ENCODE data around the gene OPRL1. TPM values are rescaled to one million over a fixed set of nuclear protein-coding genes. Genes with fewer than 3 reads are reported as not detected.

OPRL1 gene
- polyA plus RNA-seq, 4 donors, result 0.30 to 0.61 TPM; not detected in 2

GRCh38 chr20:64070244-64070993 is 9.5 kb upstream of the OPRL1 start:
- WGBS, 3 donors, result 89 to 95% (median 91%) methylated on average over 31 of the region's 31 CpGs
- Histone ChIP-seq H3K27ac (ENCODE audit: low read depth in 1 of 3, low read length in 2 of 3) (no peak overlapping the region), H3K9me3 (ENCODE audit: control insufficient read depth in 2 of 2, insufficient read depth in 1 of 2, low read depth in 1 of 2, low read length in 1 of 2) (no peaks in the 10 kb centered on the region), H3K4me3 (ENCODE audit: low read depth in 1 of 3, low read length in 3 of 3) (no peak overlapping the region), H3K27me3 (ENCODE audit: control insufficient read depth in 3 of 3, insufficient read depth in 3 of 3, low read length in 3 of 3) (no peaks in the 10 kb centered on the region), H3K36me3 (ENCODE audit: control insufficient read depth in 3 of 3, insufficient read depth in 2 of 3, low read depth in 1 of 3, low read length in 3 of 3) (peaks cover 0 to 39% (median 0%) of the 10 kb centered on the region in 3 donors), H3K4me1 (ENCODE audit: control insufficient read depth in 3 of 3, insufficient read depth in 2 of 3, low read depth in 1 of 3, low read length in 2 of 3) (peaks cover 0 to 6% (median 0%) of the 10 kb centered on the region in 3 donors)
- FAIRE-seq (no peak), DNase-seq (no peak)

GRCh38 chr20:64071341-64072332 is 8.2 kb upstream of the OPRL1 start:
- FAIRE-seq (no peak), DNase-seq (no peak)
- WGBS, 3 donors, result 84 to 90% (median 88%) methylated on average over 28 to 30 of the region's 30 CpGs
- no peak overlapping the region for H3K27ac ChIP-seq (ENCODE audit: low read depth in 1 of 3, low read length in 2 of 3)
- H3K36me3 ChIP-seq (ENCODE audit: control insufficient read depth in 3 of 3, insufficient read depth in 2 of 3, low read depth in 1 of 3, low read length in 3 of 3), result peaks cover 0 to 39% (median 0%) of the 10 kb centered on the region in 3 donors
- no peaks in the 10 kb centered on the region for H3K4me1 ChIP-seq (ENCODE audit: control insufficient read depth in 3 of 3, insufficient read depth in 2 of 3, low read depth in 1 of 3, low read length in 2 of 3)
- H3K4me3 ChIP-seq (ENCODE audit: low read depth in 1 of 3, low read length in 3 of 3), result no peak overlapping the region
- no peaks in the 10 kb centered on the region for H3K9me3 ChIP-seq (ENCODE audit: control insufficient read depth in 2 of 2, insufficient read depth in 1 of 2, low read depth in 1 of 2, low read length in 1 of 2)
- no peaks in the 10 kb centered on the region for H3K27me3 ChIP-seq (ENCODE audit: control insufficient read depth in 3 of 3, insufficient read depth in 3 of 3, low read length in 3 of 3)

- no peaks in the 10 kb centered on the region for H3K4me1 ChIP-seq (ENCODE audit: control insufficient read depth in 3 of 3, insufficient read depth in 2 of 3, low read depth in 1 of 3, low read length in 2 of 3)
- DNase-seq, result no peak
- peaks cover 0 to 31% (median 0%) of the 10 kb centered on the region in 3 donors for H3K36me3 ChIP-seq (ENCODE audit: control insufficient read depth in 3 of 3, insufficient read depth in 2 of 3, low read depth in 1 of 3, low read length in 3 of 3)
- no peak for FAIRE-seq
- H3K4me3 ChIP-seq (ENCODE audit: low read depth in 1 of 3, low read length in 3 of 3), result no peak overlapping the region
- H3K9me3 ChIP-seq (ENCODE audit: control insufficient read depth in 2 of 2, insufficient read depth in 1 of 2, low read depth in 1 of 2, low read length in 1 of 2), result no peaks in the 10 kb centered on the region
- no peak overlapping the region for H3K27ac ChIP-seq (ENCODE audit: low read depth in 1 of 3, low read length in 2 of 3)
- WGBS, 3 donors, result 80 to 83% (median 81%) methylated on average over 14 of the region's 14 CpGs
- H3K27me3 ChIP-seq (ENCODE audit: control insufficient read depth in 3 of 3, insufficient read depth in 3 of 3, low read length in 3 of 3), result no peaks in the 10 kb centered on the region
Observed at GRCh38 chr20:64072498-64073063, 7.3 kb upstream of the OPRL1 start.

GRCh38 chr20:64073476-64074183 is 6.3 kb upstream of the OPRL1 start:
- Histone ChIP-seq H3K9me3 (ENCODE audit: control insufficient read depth in 2 of 2, insufficient read depth in 1 of 2, low read depth in 1 of 2, low read length in 1 of 2) (no peaks in the 10 kb centered on the region), H3K27me3 (ENCODE audit: control insufficient read depth in 3 of 3, insufficient read depth in 3 of 3, low read length in 3 of 3) (peaks cover 0 to 8% (median 0%) of the 10 kb centered on the region in 3 donors), H3K27ac (ENCODE audit: low read depth in 1 of 3, low read length in 2 of 3) (no peak overlapping the region), H3K4me3 (ENCODE audit: low read depth in 1 of 3, low read length in 3 of 3) (no peak overlapping the region), H3K36me3 (ENCODE audit: control insufficient read depth in 3 of 3, insufficient read depth in 2 of 3, low read depth in 1 of 3, low read length in 3 of 3) (peaks cover 0 to 27% (median 0%) of the 10 kb centered on the region in 3 donors), H3K4me1 (ENCODE audit: control insufficient read depth in 3 of 3, insufficient read depth in 2 of 3, low read depth in 1 of 3, low read length in 2 of 3) (peaks cover 0 to 3% (median 0%) of the 10 kb centered on the region in 3 donors)
- WGBS, 3 donors, result 92 to 93% (median 93%) methylated on average over 27 to 37 of the region's 37 CpGs
- no peak for FAIRE-seq
- DNase-seq, result no peak

GRCh38 chr20:64074184-64074789 is 5.6 kb upstream of the OPRL1 start:
- H3K9me3 ChIP-seq (ENCODE audit: control insufficient read depth in 2 of 2, insufficient read depth in 1 of 2, low read depth in 1 of 2, low read length in 1 of 2), result no peaks in the 10 kb centered on the region
- WGBS, 3 donors, result 85 to 95% (median 90%) methylated on average over 28 of the region's 28 CpGs
- H3K4me3 ChIP-seq (ENCODE audit: low read depth in 1 of 3, low read length in 3 of 3), result no peak overlapping the region
- peaks cover 0 to 15% (median 0%) of the 10 kb centered on the region in 3 donors for H3K27me3 ChIP-seq (ENCODE audit: control insufficient read depth in 3 of 3, insufficient read depth in 3 of 3, low read length in 3 of 3)
- DNase-seq (no peak), FAIRE-seq (no peak)
- H3K27ac ChIP-seq (ENCODE audit: low read depth in 1 of 3, low read length in 2 of 3), result no peak overlapping the region
- peaks cover 0 to 26% (median 0%) of the 10 kb centered on the region in 3 donors for H3K36me3 ChIP-seq (ENCODE audit: control insufficient read depth in 3 of 3, insufficient read depth in 2 of 3, low read depth in 1 of 3, low read length in 3 of 3)
- H3K4me1 ChIP-seq (ENCODE audit: control insufficient read depth in 3 of 3, insufficient read depth in 2 of 3, low read depth in 1 of 3, low read length in 2 of 3), result peaks cover 0 to 10% (median 0%) of the 10 kb centered on the region in 3 donors

- FAIRE-seq (no peak), DNase-seq (no peak)
- H3K27me3 ChIP-seq (ENCODE audit: control insufficient read depth in 3 of 3, insufficient read depth in 3 of 3, low read length in 3 of 3), result peaks cover 0 to 17% (median 0%) of the 10 kb centered on the region in 3 donors
- H3K36me3 ChIP-seq (ENCODE audit: control insufficient read depth in 3 of 3, insufficient read depth in 2 of 3, low read depth in 1 of 3, low read length in 3 of 3), result peaks cover 0 to 26% (median 0%) of the 10 kb centered on the region in 3 donors
- WGBS, 3 donors, result 87 to 94% (median 89%) methylated on average over 8 of the region's 8 CpGs
- H3K4me1 ChIP-seq (ENCODE audit: control insufficient read depth in 3 of 3, insufficient read depth in 2 of 3, low read depth in 1 of 3, low read length in 2 of 3), result peaks cover 0 to 11% (median 0%) of the 10 kb centered on the region in 3 donors
- H3K9me3 ChIP-seq (ENCODE audit: control insufficient read depth in 2 of 2, insufficient read depth in 1 of 2, low read depth in 1 of 2, low read length in 1 of 2), result no peaks in the 10 kb centered on the region
- H3K27ac ChIP-seq (ENCODE audit: low read depth in 1 of 3, low read length in 2 of 3), result no peak overlapping the region
- H3K4me3 ChIP-seq (ENCODE audit: low read depth in 1 of 3, low read length in 3 of 3), result no peak overlapping the region
Observed at GRCh38 chr20:64074963-64075362, 4.9 kb upstream of the OPRL1 start.

GRCh38 chr20:64075556-64075955 is 4.3 kb upstream of the OPRL1 start:
- no peak for DNase-seq
- peaks cover 0 to 16% (median 0%) of the 10 kb centered on the region in 3 donors for H3K4me1 ChIP-seq (ENCODE audit: control insufficient read depth in 3 of 3, insufficient read depth in 2 of 3, low read depth in 1 of 3, low read length in 2 of 3)
- H3K27me3 ChIP-seq (ENCODE audit: control insufficient read depth in 3 of 3, insufficient read depth in 3 of 3, low read length in 3 of 3), result peaks cover 0 to 23% (median 0%) of the 10 kb centered on the region in 3 donors
- H3K4me3 ChIP-seq (ENCODE audit: low read depth in 1 of 3, low read length in 3 of 3), result no peak overlapping the region
- WGBS, 3 donors, result 91 to 92% (median 91%) methylated on average over 12 of the region's 12 CpGs
- H3K36me3 ChIP-seq (ENCODE audit: control insufficient read depth in 3 of 3, insufficient read depth in 2 of 3, low read depth in 1 of 3, low read length in 3 of 3), result peaks cover 0 to 23% (median 0%) of the 10 kb centered on the region in 3 donors
- no peak for FAIRE-seq
- H3K27ac ChIP-seq (ENCODE audit: low read depth in 1 of 3, low read length in 2 of 3), result no peak overlapping the region
- no peaks in the 10 kb centered on the region for H3K9me3 ChIP-seq (ENCODE audit: control insufficient read depth in 2 of 2, insufficient read depth in 1 of 2, low read depth in 1 of 2, low read length in 1 of 2)
